ENCODE results near the gene FBXO9. TPM values are rescaled to one million over a fixed set of nuclear protein-coding genes. Genes with fewer than 3 reads are reported as not detected.
A peak's percentile ranks its signal among the peaks of the same experiment; 100 is the strongest.

Gene FBXO9
- total and polyA plus RNA-seq, 4 experiments from 2014 or later = 56.2 to 136 (median 93.4) TPM

- Histone ChIP-seq H3K36me3 (ENCODE audit: insufficient read depth, low read length) (peaks cover 22% of the 10 kb centered on the region), H3K27me3 (ENCODE audit: insufficient read depth, low read length) (no peaks in the 10 kb centered on the region), H3K9me3 (ENCODE audit: control insufficient read depth in 1 of 2, low read length in 2 of 2) (no peaks in the 10 kb centered on the region), H3K4me3 (ENCODE audit: low read length in 2 of 2) (no peak overlapping the region), H3K4me1 (ENCODE audit: insufficient read depth, low read length) (no peaks in the 10 kb centered on the region), H3K27ac (ENCODE audit: low read depth, low read length) (no peak overlapping the region)
- H3K36me3 Mint-ChIP-seq = peaks cover 69 to 75% of the 10 kb centered on the region in 2 donors
- H3K4me1 Mint-ChIP-seq = peaks cover 0 to 4% (median 0%) of the 10 kb centered on the region in 4 donors
- DNase-seq = no peak
- intact Hi-C loops (cut with micrococcal nuclease) = no loop called here
- ChIA-PET POLR2A (ENCODE audit: partially characterized antibody) (no interaction called here), CTCF (ENCODE audit: partially characterized antibody) (no interaction called here)
- H3K4me3 Mint-ChIP-seq = no peak overlapping the region
- no peaks in the 10 kb centered on the region for H3K9me3 Mint-ChIP-seq
- no peak overlapping the region for H3K27ac Mint-ChIP-seq
- no peaks in the 10 kb centered on the region for H3K27me3 Mint-ChIP-seq
Measured at GRCh38 chr6:53038141-53038540, 27.1 kb upstream of the FBXO9 start.

DNA sequence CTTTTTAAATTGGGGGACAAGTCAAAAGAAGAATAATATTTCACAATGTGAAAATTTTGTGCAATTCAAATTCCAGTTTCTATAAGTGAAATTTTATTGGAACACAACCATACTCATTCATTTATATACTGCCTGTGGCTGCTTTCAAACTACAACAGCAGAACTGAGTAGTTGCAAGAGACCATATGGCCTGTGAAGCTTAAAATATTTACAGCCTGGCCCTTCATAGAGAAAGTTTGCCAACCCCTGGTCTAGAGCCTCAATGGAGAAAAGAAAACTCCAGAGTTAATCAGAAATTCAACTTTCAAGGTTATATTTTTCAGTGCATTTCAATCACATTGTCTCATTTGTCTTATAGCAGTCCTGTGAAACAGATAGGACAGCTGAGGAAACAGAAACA lies 26.6 kb upstream of the FBXO9 start:
- H3K9me3 ChIP-seq (ENCODE audit: control insufficient read depth in 1 of 2, low read length in 2 of 2) = no peaks in the 10 kb centered on the region
- ChIA-PET CTCF (ENCODE audit: partially characterized antibody) (no interaction called here), POLR2A (ENCODE audit: partially characterized antibody) (no interaction called here)
- intact Hi-C loops (cut with micrococcal nuclease) = no loop called here
- H3K4me1 ChIP-seq (ENCODE audit: insufficient read depth, low read length) = no peaks in the 10 kb centered on the region
- H3K36me3 ChIP-seq (ENCODE audit: insufficient read depth, low read length) = peaks cover 22% of the 10 kb centered on the region
- Mint-ChIP-seq H3K27ac (no peak overlapping the region), H3K9me3 (no peaks in the 10 kb centered on the region), H3K4me1 (peaks cover 0 to 4% (median 0%) of the 10 kb centered on the region in 4 donors), H3K27me3 (no peaks in the 10 kb centered on the region), H3K4me3 (no peak overlapping the region), H3K36me3 (peaks cover 65 to 70% of the 10 kb centered on the region in 2 donors)
- H3K27me3 ChIP-seq (ENCODE audit: insufficient read depth, low read length) = no peaks in the 10 kb centered on the region
- H3K4me3 ChIP-seq (ENCODE audit: low read length in 2 of 2) = no peak overlapping the region
- H3K27ac ChIP-seq (ENCODE audit: low read depth, low read length) = no peak overlapping the region
- DNase-seq = no peak

DNA sequence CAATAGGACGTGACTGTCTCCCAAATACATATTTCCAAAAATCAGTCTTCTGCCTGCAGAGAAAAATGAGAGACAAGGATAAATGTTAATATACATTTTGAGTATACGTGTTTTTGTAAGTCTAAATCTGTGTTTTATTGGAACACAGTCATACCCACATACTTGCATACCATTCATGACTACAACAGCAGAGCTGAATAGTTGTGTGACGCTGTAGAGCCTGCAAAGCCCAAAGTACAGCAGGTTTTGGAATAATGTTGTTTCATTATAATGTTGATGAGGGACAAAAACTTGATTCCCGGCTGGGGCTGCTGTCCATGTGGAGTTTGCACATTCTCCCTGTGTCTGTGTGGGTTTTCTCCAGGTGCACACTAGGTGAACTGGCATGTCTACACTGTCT lies 23.8 kb upstream of the FBXO9 start:
- Histone ChIP-seq H3K36me3 (ENCODE audit: insufficient read depth, low read length) (peaks cover 22% of the 10 kb centered on the region), H3K4me3 (ENCODE audit: low read length in 2 of 2) (no peak overlapping the region), H3K27ac (ENCODE audit: low read depth, low read length) (no peak overlapping the region), H3K27me3 (ENCODE audit: insufficient read depth, low read length) (no peaks in the 10 kb centered on the region), H3K9me3 (ENCODE audit: control insufficient read depth in 1 of 2, low read length in 2 of 2) (no peaks in the 10 kb centered on the region), H3K4me1 (ENCODE audit: insufficient read depth, low read length) (no peaks in the 10 kb centered on the region)
- Mint-ChIP-seq H3K27me3 (no peaks in the 10 kb centered on the region), H3K27ac (no peak overlapping the region), H3K4me1 (peaks cover 0 to 4% (median 1%) of the 10 kb centered on the region in 4 donors), H3K4me3 (no peak overlapping the region), H3K36me3 (peaks cover 41 to 47% of the 10 kb centered on the region in 2 donors), H3K9me3 (no peaks in the 10 kb centered on the region)
- POLR2A ChIA-PET (ENCODE audit: partially characterized antibody) = no interaction called here
- intact Hi-C loops (cut with micrococcal nuclease) = no loop called here
- no peak for DNase-seq
- CTCF ChIA-PET (ENCODE audit: partially characterized antibody) = no interaction called here

GRCh38 chr6:53042112-53042511 lies 23.1 kb upstream of the FBXO9 start:
- Histone ChIP-seq H3K9me3 (ENCODE audit: control insufficient read depth in 1 of 2, low read length in 2 of 2) (no peaks in the 10 kb centered on the region), H3K27me3 (ENCODE audit: insufficient read depth, low read length) (no peaks in the 10 kb centered on the region), H3K36me3 (ENCODE audit: insufficient read depth, low read length) (peaks cover 22% of the 10 kb centered on the region), H3K4me3 (ENCODE audit: low read length in 2 of 2) (no peak overlapping the region), H3K4me1 (ENCODE audit: insufficient read depth, low read length) (no peaks in the 10 kb centered on the region), H3K27ac (ENCODE audit: low read depth, low read length) (no peak overlapping the region)
- Mint-ChIP-seq H3K9me3 (no peaks in the 10 kb centered on the region), H3K27ac (no peak overlapping the region), H3K4me1 (peaks cover 2 to 8% (median 7%) of the 10 kb centered on the region in 4 donors), H3K27me3 (no peaks in the 10 kb centered on the region), H3K4me3 (no peak overlapping the region), H3K36me3 (peaks cover 37 to 43% of the 10 kb centered on the region in 2 donors)
- no peak for DNase-seq
- POLR2A ChIA-PET (ENCODE audit: partially characterized antibody) = no interaction called here
- intact Hi-C loops (cut with micrococcal nuclease) = no loop called here
- CTCF ChIA-PET (ENCODE audit: partially characterized antibody) = no interaction called here

DNA sequence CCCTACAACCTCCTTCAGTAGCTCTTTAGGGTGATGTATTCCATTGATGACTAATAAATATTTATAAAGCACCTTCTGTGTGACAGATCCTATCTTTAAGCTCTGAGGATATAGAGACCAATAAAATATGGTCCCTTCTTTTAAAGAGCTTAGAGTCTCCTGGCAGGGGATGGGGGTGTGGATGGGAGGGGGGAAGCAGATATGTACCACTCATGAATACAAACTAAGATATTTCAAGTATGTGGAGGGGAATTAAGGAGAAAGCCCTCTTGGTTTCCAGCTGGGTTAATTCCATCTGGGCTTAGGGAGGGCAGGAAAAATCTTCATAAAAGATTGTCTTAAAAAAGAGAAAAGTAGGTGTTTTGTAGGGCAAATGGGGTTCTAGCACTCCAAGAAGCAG lies 21.6 kb upstream of the FBXO9 start:
- Mint-ChIP-seq H3K4me1 (peaks cover 11 to 21% (median 17%) of the 10 kb centered on the region in 4 donors), H3K36me3 (peaks cover 30 to 34% of the 10 kb centered on the region in 2 donors), H3K9me3 (no peaks in the 10 kb centered on the region), H3K4me3 (no peak overlapping the region), H3K27ac (peak overlapping the region in 1 of 7 donors; percentile 61), H3K27me3 (no peaks in the 10 kb centered on the region)
- intact Hi-C loops (cut with micrococcal nuclease) = no loop called here
- Histone ChIP-seq H3K27ac (ENCODE audit: low read depth, low read length) (no peak overlapping the region), H3K27me3 (ENCODE audit: insufficient read depth, low read length) (no peaks in the 10 kb centered on the region), H3K4me1 (ENCODE audit: insufficient read depth, low read length) (peaks cover 11% of the 10 kb centered on the region), H3K9me3 (ENCODE audit: control insufficient read depth in 1 of 2, low read length in 2 of 2) (no peaks in the 10 kb centered on the region), H3K36me3 (ENCODE audit: insufficient read depth, low read length) (peaks cover 22% of the 10 kb centered on the region), H3K4me3 (ENCODE audit: low read length in 2 of 2) (no peak overlapping the region)
- POLR2A ChIA-PET (ENCODE audit: partially characterized antibody) = no interaction called here
- CTCF ChIA-PET (ENCODE audit: partially characterized antibody) = no interaction called here
- DNase-seq = no peak

- no peak overlapping the region for H3K4me3 Mint-ChIP-seq
- Histone ChIP-seq H3K9me3 (ENCODE audit: control insufficient read depth in 1 of 2, low read length in 2 of 2) (no peaks in the 10 kb centered on the region), H3K4me1 (ENCODE audit: insufficient read depth, low read length) (peaks cover 16% of the 10 kb centered on the region), H3K27ac (ENCODE audit: low read depth, low read length) (no peak overlapping the region), H3K4me3 (ENCODE audit: low read length in 2 of 2) (no peak overlapping the region), H3K36me3 (ENCODE audit: insufficient read depth, low read length) (peaks cover 22% of the 10 kb centered on the region), H3K27me3 (ENCODE audit: insufficient read depth, low read length) (no peaks in the 10 kb centered on the region)
- H3K4me1 Mint-ChIP-seq = peaks cover 16 to 24% (median 22%) of the 10 kb centered on the region in 4 donors
- DNase-seq = no peak
- no peaks in the 10 kb centered on the region for H3K9me3 Mint-ChIP-seq
- peaks cover 26 to 29% of the 10 kb centered on the region in 2 donors for H3K36me3 Mint-ChIP-seq
- CTCF ChIA-PET (ENCODE audit: partially characterized antibody) = no interaction called here
- intact Hi-C loops (cut with micrococcal nuclease) = no loop called here
- no peak overlapping the region for H3K27ac Mint-ChIP-seq
- H3K27me3 Mint-ChIP-seq = no peaks in the 10 kb centered on the region
- POLR2A ChIA-PET (ENCODE audit: partially characterized antibody) = no interaction called here
Measured at GRCh38 chr6:53044071-53044470, 21.1 kb upstream of the FBXO9 start.

- no peak for DNase-seq
Measured at GRCh38 chr6:53044572-53044971, 20.6 kb upstream of the FBXO9 start.

More at GRCh38 chr6:53044572-53044971, 20.6 kb upstream of the FBXO9 start:
- Histone ChIP-seq H3K4me3 (ENCODE audit: low read length in 2 of 2) (no peak overlapping the region), H3K27ac (ENCODE audit: low read depth, low read length) (no peak overlapping the region), H3K4me1 (ENCODE audit: insufficient read depth, low read length) (peaks cover 17% of the 10 kb centered on the region), H3K9me3 (ENCODE audit: control insufficient read depth in 1 of 2, low read length in 2 of 2) (no peaks in the 10 kb centered on the region), H3K36me3 (ENCODE audit: insufficient read depth, low read length) (peaks cover 17% of the 10 kb centered on the region), H3K27me3 (ENCODE audit: insufficient read depth, low read length) (no peaks in the 10 kb centered on the region)
- no peak overlapping the region for H3K4me3 Mint-ChIP-seq
- POLR2A ChIA-PET (ENCODE audit: partially characterized antibody) = no interaction called here
- H3K9me3 Mint-ChIP-seq = no peaks in the 10 kb centered on the region
- H3K27me3 Mint-ChIP-seq = no peaks in the 10 kb centered on the region
- H3K27ac Mint-ChIP-seq = no peak overlapping the region
- intact Hi-C loops (cut with micrococcal nuclease) = no loop called here
- H3K4me1 Mint-ChIP-seq = peaks cover 20 to 29% (median 26%) of the 10 kb centered on the region in 4 donors
- H3K36me3 Mint-ChIP-seq = peaks cover 21 to 24% of the 10 kb centered on the region in 2 donors
- CTCF ChIA-PET (ENCODE audit: partially characterized antibody) = no interaction called here
